Lower leg skin (tissue), 3 donors: ENCODE results near the gene OR10D3.

Experiments
- POLR2A ChIP-seq, 2 donors: fragments of 450-650 bp; IDR thresholded peaks; one replicate each; pipeline ENCODE4 v1.6.1; 2016 to 2017; ENCODE audit warnings: antibody characterized with exemption in 2 of 2, mild to moderate bottlenecking in 1 of 2, moderate library complexity in 1 of 2
- TF ChIP-seq, protein P1 (sequence below), 3 donors: fragments of 450-650 bp; IDR thresholded peaks; one replicate each; pipeline ENCODE4 v1.5.1; 2016; ENCODE audit warnings: antibody characterized with exemption in 3 of 3, mild to moderate bottlenecking in 3 of 3, moderate library complexity in 2 of 3

DNA sequence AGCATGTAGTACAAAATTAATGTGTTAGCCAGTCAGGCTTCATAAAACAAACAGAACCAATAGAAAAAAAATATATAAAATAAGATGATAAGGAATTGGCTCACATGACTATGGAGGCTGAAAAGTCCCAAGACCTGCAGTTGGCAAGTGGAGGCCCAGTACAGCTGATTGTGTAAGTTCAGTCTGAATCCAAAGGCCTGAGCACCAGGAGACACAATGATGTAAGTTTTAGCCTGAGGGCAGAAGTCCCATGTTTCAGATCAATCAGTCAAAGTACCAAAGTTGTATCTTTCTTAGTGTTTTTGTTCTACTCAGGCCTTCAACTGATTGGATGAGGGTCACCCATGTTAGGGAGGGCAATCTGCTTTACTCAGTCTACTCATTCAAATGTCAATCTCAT is 14.3 kb upstream of the OR10D3 start:
- TF ChIP-seq, protein P1, sequence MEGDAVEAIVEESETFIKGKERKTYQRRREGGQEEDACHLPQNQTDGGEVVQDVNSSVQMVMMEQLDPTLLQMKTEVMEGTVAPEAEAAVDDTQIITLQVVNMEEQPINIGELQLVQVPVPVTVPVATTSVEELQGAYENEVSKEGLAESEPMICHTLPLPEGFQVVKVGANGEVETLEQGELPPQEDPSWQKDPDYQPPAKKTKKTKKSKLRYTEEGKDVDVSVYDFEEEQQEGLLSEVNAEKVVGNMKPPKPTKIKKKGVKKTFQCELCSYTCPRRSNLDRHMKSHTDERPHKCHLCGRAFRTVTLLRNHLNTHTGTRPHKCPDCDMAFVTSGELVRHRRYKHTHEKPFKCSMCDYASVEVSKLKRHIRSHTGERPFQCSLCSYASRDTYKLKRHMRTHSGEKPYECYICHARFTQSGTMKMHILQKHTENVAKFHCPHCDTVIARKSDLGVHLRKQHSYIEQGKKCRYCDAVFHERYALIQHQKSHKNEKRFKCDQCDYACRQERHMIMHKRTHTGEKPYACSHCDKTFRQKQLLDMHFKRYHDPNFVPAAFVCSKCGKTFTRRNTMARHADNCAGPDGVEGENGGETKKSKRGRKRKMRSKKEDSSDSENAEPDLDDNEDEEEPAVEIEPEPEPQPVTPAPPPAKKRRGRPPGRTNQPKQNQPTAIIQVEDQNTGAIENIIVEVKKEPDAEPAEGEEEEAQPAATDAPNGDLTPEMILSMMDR (IDR thresholded peaks at IDR 0.05) = no peak
- TF ChIP-seq POLR2A (IDR thresholded peaks at IDR 0.05) = no peak
